Ovary (tissue), 9 donors: ENCODE measurements around the gene SULF2. TPM values are rescaled to one million over a fixed set of nuclear protein-coding genes. Genes with fewer than 3 reads are reported as not detected.

Source experiments
- DNase-seq, 5 donors: peaks; one replicate each; pipeline ENCODE4 v3.0.0-alpha.2; 2019 to 2020
- H3K27ac ChIP-seq, 2 donors: fragments of 200-600 bp; one replicate each; pipeline versions ENCODE4 v1.5.1 to v1.8.0; 2019 to 2022
- H3K27me3 ChIP-seq: fragments of 200-600 bp; one replicate; pipeline ENCODE4 v1.8.0; 2022
- H3K36me3 ChIP-seq: fragments of 200-600 bp; sonication (generic); one replicate; pipeline ENCODE4 v1.5.1; 2019
- H3K4me1 ChIP-seq: one replicate; pipeline ENCODE4 v1.8.1; 2013; ENCODE audit warnings: mild to moderate bottlenecking, moderate library complexity; ENCODE audit not compliant: insufficient read depth
- H3K4me3 ChIP-seq: fragments of 200-600 bp; sonication (generic); one replicate; pipeline ENCODE4 v1.5.1; 2017
- H3K9me3 ChIP-seq, 2 donors: fragments of 200-600 bp in 1 of 2; sonication (generic) in 1 of 2; one replicate each; pipeline versions ENCODE4 v1.5.1 to v1.8.1; 2013 to 2019; ENCODE audit warnings: mild to moderate bottlenecking in 1 of 2, moderate library complexity in 1 of 2
- CTCF ChIP-seq, 3 donors: fragments of 450-650 bp in 2 of 3; fragments of 200-600 bp in 1 of 3; IDR thresholded peaks; one replicate each; pipeline versions ENCODE4 v1.5.1 to v1.8.0; 2016 to 2022; ENCODE audit warnings: antibody characterized with exemption in 3 of 3, mild to moderate bottlenecking in 1 of 3
- EP300 ChIP-seq: sonication (generic); formaldehyde crosslinking; IDR thresholded peaks from one replicate; pipeline ENCODE4 v1.6.1; 2017; ENCODE audit warnings: antibody characterized with exemption
- POLR2A ChIP-seq: fragments of 450-650 bp; IDR thresholded peaks from one replicate; pipeline ENCODE4 v1.6.1; 2017; ENCODE audit warnings: antibody characterized with exemption, mild to moderate bottlenecking, moderate library complexity
- WGBS, 3 donors: extraction: QIAGEN DNeasy Blood & Tissue Kit in 1 of 3; methylation state at CpG; one replicate each; pipeline versions ENCODE4 v1.1.5 to v1.1.7; 2013 to 2017; 5-methylcytosine and 5-hydroxymethylcytosine counted together
- intact Hi-C, 4 donors: fragments of 100-400 bp; cut with DNase I; formaldehyde crosslinking; loops; one replicate each; pipeline versions ENCODE4 v1.11.0 to v1.15.1; 2022 to 2023
- polyA plus RNA-seq, 2 donors: library from polyadenylated mRNA; stranded (reverse); fragments of 200-250 nt in 1 of 2; fragments of 350-450 nt in 1 of 2; fragmentation: Illumina TruSeq in 1 of 2; extraction: RNeasy Lipid Tissue Mini Kit (QIAGEN cat#74804) in 1 of 2; gene quantifications; one replicate each; pipeline ENCODE4 v1.2.3, GENCODE V29; 2013 to 2014
- total RNA-seq, 7 donors: library from RNA; depleted of rRNA in 2 of 7; stranded (reverse); fragments of >200 nt in 2 of 7; fragmentation: NEBNext Ultra II Directional in 3 of 7; extraction: Animal tissue kit (Norgen Biotek cat#: 25700) in 3 of 7; gene quantifications; one replicate each; pipeline versions ENCODE4 v1.1.0 to v1.2.4, GENCODE V29; 2016 to 2023
- donor health status: DM: no; HTN: no; CAD: no; lungs with moderate emphysema.
- donor health status: DM: no; HTN: no; CAD: no.
- donor health status: Bipolar disorder and iron deficiency.
- donor health status: DM: yes; HTN: yes; CAD: no.
- donor health status: DM: no; HTN: no; CAD: no.
- donor health status: DM: yes; HTN: yes; CAD: no.

The SULF2 gene
- total and polyA plus RNA-seq, 9 donors = 128 to 423 (median 362) TPM

GRCh38 chr20:47780720-47781389 is 4.4 kb downstream of the SULF2 start:
- Histone ChIP-seq H3K27me3 (no peaks in the 10 kb centered on the region), H3K4me3 (no peak overlapping the region), H3K36me3 (no peaks in the 10 kb centered on the region), H3K9me3 (no peaks in the 10 kb centered on the region), H3K4me1 (peaks cover 22% of the 10 kb centered on the region), H3K27ac (peak overlapping the region in 1 of 2 donors; percentile 16)
- no peak for DNase-seq
- 70 to 86% (median 84%) methylated on average over 10 of the region's 10 CpGs for WGBS, 3 donors
- no peak for TF ChIP-seq CTCF (IDR thresholded peaks at IDR 0.05)
- TF ChIP-seq POLR2A = no peak
- no peak for TF ChIP-seq EP300
- intact Hi-C loops = loop anchor here (5.0 to 10.0 kb wide), 8 partner anchors 56 to 514 kb away; no protein-coding TSS in a partner anchor

- intact Hi-C loops = no loop called here
- no peaks in the 10 kb centered on the region for H3K9me3 ChIP-seq
- no peaks in the 10 kb centered on the region for H3K36me3 ChIP-seq
- H3K27ac ChIP-seq = peak overlapping the region in 1 of 2 donors; percentile 29
- peak in 2 of 5 donors; percentile 44 to 64 for DNase-seq
- no peak overlapping the region for H3K4me3 ChIP-seq
- peaks cover 27% of the 10 kb centered on the region for H3K4me1 ChIP-seq
- TF ChIP-seq CTCF (IDR thresholded peaks at IDR 0.05) (no peak), EP300 (no peak), POLR2A (no peak)
- no peaks in the 10 kb centered on the region for H3K27me3 ChIP-seq
- 8 to 21% (median 15%) methylated on average over 17 of the region's 17 CpGs for WGBS, 3 donors
Measured at GRCh38 chr20:47778398-47779354, 6.6 kb downstream of the SULF2 start.

GRCh38 chr20:47777220-47777619 is 8.1 kb downstream of the SULF2 start:
- no peaks in the 10 kb centered on the region for H3K36me3 ChIP-seq
- H3K4me1 ChIP-seq = peaks cover 19% of the 10 kb centered on the region
- intact Hi-C loops = no loop called here
- 86 to 88% (median 88%) methylated on average over 4 of the region's 4 CpGs for WGBS, 3 donors
- no peaks in the 10 kb centered on the region for H3K27me3 ChIP-seq
- DNase-seq = no peak
- no peak overlapping the region for H3K4me3 ChIP-seq
- H3K27ac ChIP-seq = no peak overlapping the region
- TF ChIP-seq CTCF (IDR thresholded peaks at IDR 0.05) (no peak), POLR2A (no peak), EP300 (no peak)
- no peaks in the 10 kb centered on the region for H3K9me3 ChIP-seq

GRCh38 chr20:47776639-47777038 is 8.6 kb downstream of the SULF2 start:
- intact Hi-C loops = no loop called here
- no peak overlapping the region for H3K4me3 ChIP-seq
- DNase-seq = no peak
- no peak overlapping the region for H3K27ac ChIP-seq
- no peaks in the 10 kb centered on the region for H3K27me3 ChIP-seq
- peaks cover 18% of the 10 kb centered on the region for H3K4me1 ChIP-seq
- no peaks in the 10 kb centered on the region for H3K9me3 ChIP-seq
- no peak for TF ChIP-seq CTCF (IDR thresholded peaks at IDR 0.05)
- TF ChIP-seq POLR2A = no peak
- TF ChIP-seq EP300 = no peak
- 85 to 95% (median 87%) methylated on average over 4 of the region's 4 CpGs for WGBS, 3 donors
- H3K36me3 ChIP-seq = no peaks in the 10 kb centered on the region
